ENCODE results near the gene OR10P1.

GRCh38 chr12:55658635-55659391 is 22.1 kb downstream of the OR10P1 start:
- TF ChIP-seq POLR2A (IDR thresholded peaks at IDR 0.05; ENCODE audit: low read depth, low read length), result no peak
- TF ChIP-seq POLR2AphosphoS5 (IDR thresholded peaks at IDR 0.05; ENCODE audit: low read depth, low read length), result no peak
- TF ChIP-seq TAF1 (IDR thresholded peaks at IDR 0.05; ENCODE audit: borderline replicate concordance, low read depth, low read length), result no peak

Measured in GM12892 (cell line).